DND-41 (cell line): Measurements from ENCODE around the gene UFC1.

ENCODE experiments used
- EZH2 ChIP-seq: IDR thresholded peaks from 3 replicates; pipeline ENCODE4 v1.6.1; 2012; ENCODE audit warnings: borderline replicate concordance, low read depth, mild to moderate bottlenecking, moderate library complexity, low read length, inconsistent platforms; ENCODE audit not compliant: severe bottlenecking
- TF ChIP-seq, protein P1 (sequence below): IDR thresholded peaks from 2 replicates; pipeline ENCODE4 v1.5.1; 2012; ENCODE audit warnings: borderline replicate concordance, low read length, moderate library complexity, mild to moderate bottlenecking; ENCODE audit not compliant: poor library complexity, severe bottlenecking; ENCODE audit errors: extremely low read depth

DNA sequence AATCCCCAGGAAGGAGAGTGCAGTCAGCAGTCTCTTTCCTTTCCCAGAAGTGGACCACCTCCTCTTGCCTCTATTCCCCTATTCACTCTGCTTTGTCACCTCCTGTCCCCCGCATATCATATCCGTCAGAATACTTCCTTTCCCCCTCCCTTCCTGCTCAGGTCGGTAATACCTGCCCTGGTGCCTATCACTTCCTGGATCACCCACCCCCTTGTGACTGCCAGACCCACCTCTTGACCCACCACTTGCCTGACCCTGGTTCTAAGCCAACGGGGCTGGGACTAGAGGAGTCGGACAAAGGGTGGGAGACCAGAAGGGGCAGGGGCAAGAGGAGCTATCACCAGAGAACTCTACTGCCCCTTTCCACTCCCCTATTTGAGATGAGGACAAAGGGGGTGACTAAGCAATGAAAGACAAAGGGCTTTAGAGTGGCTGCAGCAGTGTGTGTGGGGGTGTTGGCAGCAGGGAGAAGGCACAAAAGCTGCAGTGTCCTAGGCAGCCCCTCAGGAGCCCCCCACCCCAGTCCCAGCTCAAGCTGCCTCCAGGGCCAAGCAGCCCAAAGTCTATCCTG, 46.7 kb downstream of the UFC1 start:
- TF ChIP-seq, protein P1, sequence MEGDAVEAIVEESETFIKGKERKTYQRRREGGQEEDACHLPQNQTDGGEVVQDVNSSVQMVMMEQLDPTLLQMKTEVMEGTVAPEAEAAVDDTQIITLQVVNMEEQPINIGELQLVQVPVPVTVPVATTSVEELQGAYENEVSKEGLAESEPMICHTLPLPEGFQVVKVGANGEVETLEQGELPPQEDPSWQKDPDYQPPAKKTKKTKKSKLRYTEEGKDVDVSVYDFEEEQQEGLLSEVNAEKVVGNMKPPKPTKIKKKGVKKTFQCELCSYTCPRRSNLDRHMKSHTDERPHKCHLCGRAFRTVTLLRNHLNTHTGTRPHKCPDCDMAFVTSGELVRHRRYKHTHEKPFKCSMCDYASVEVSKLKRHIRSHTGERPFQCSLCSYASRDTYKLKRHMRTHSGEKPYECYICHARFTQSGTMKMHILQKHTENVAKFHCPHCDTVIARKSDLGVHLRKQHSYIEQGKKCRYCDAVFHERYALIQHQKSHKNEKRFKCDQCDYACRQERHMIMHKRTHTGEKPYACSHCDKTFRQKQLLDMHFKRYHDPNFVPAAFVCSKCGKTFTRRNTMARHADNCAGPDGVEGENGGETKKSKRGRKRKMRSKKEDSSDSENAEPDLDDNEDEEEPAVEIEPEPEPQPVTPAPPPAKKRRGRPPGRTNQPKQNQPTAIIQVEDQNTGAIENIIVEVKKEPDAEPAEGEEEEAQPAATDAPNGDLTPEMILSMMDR = no peak
- TF ChIP-seq EZH2 = no peak
